Heart left ventricle (tissue), 13 donors: ENCODE measurements around the gene GTF2H2C.

Experiments used
- CTCF ChIP-seq, 12 donors: fragments of 200-600 bp; sonication (generic) in 4 of 12; IDR thresholded peaks; one replicate each; pipeline versions ENCODE4 v1.5.0 to v1.8.0; 2018 to 2022; ENCODE audit warnings: antibody characterized with exemption in 12 of 12, mild to moderate bottlenecking in 5 of 12
- POLR2A ChIP-seq, 2 donors: fragments of 450-650 bp; IDR thresholded peaks; one replicate each; pipeline ENCODE4 v1.6.1; 2017; ENCODE audit warnings: antibody characterized with exemption in 2 of 2, mild to moderate bottlenecking in 2 of 2, moderate library complexity in 2 of 2
- donor health status: ischemic (EF 13 %, LVEDD 7.1; RV severe dilation, severe dysfunction).
- donor health status: DM: no; HTN: yes; CAD: no.
- donor health status: DM: no; HTN: no; CAD: no.
- donor health status: ischemic (EF 25% LVEDD 6.9; RV normal size, moderate dysfunction).
- donor health status: ischemic (EF 25% LVEDD 5.7; RV mildly dilated, moderate dysfunction).
- donor health status: ischemic (EF 35%, LVEDD 5.7; RV mildly dilated, moderate dysfunction).
- donor health status: nonischemic (EF 11% LVEDD 7.7; RV severe dilation, severe dysfunction).
- donor health status: DM: yes; HTN: yes; CAD: no.
- donor health status: PGD.
- donor health status: ischemic (EF 29% LVEDD 5.4; RV normal size, mild dysfunction).
- donor health status: nonischemic (EF 23%, LVEDD 6.1; RV moderate dilation, normal function).

GRCh38 chr5:69516769-69517168 is 43.2 kb upstream of the GTF2H2C start:
- no peak for TF ChIP-seq POLR2A (IDR thresholded peaks at IDR 0.05)
- TF ChIP-seq CTCF (IDR thresholded peaks at IDR 0.05): no peak
